Panc1 (cell line): ENCODE data around the gene PRKAG2. TPM values are rescaled to one million over a fixed set of nuclear protein-coding genes. Genes with fewer than 3 reads are reported as not detected.

ENCODE experiments used
- ATAC-seq: fragments of 200-7000 bp; cut with Tn5 transposase; 2 replicates; pipeline ENCODE4 v1.9.1; 2020; ENCODE audit warnings: mild to moderate bottlenecking, moderate library complexity
- BruUV-seq: library from RNA; stranded (reverse); fragments of 400-500 nt; replicated peaks from 2 replicates; lab custom pipeline; 2021; lab: Mats Ljungman, UMichigan
- CTCF ChIA-PET: fragments of 300-600 bp; sonication (Branson Sonifier 250); formaldehyde crosslinking; loops from one replicate; lab custom pipeline; 2022; ENCODE audit warnings: antibody characterized with exemption; lab: Charles Lee
- POLR2A ChIA-PET: fragments of 300-600 bp; sonication (Branson Sonifier 250); formaldehyde crosslinking; loops from one replicate; lab custom pipeline; 2022; ENCODE audit warnings: antibody characterized with exemption; lab: Charles Lee
- DNase-seq: peaks from one replicate; pipeline ENCODE4 v3.0.0-alpha.2; 2010; ENCODE audit warnings: low read depth, low spot score
- H3K27ac ChIP-seq: 2 replicates; pipeline ENCODE4 v1.5.1; 2011; ENCODE audit warnings: mild to moderate bottlenecking, low read length, inconsistent platforms
- H3K27me3 ChIP-seq: fragments of 200-500 bp; sonication (Bioruptor generic); 2 replicates; pipeline ENCODE4 v1.6.0; 2014; ENCODE audit warnings: low read length, inconsistent platforms; ENCODE audit not compliant: control insufficient read depth, insufficient read depth
- H3K36me3 ChIP-seq: fragments of 200-500 bp; sonication (Bioruptor generic); 2 replicates; pipeline ENCODE4 v1.5.1; 2014; ENCODE audit warnings: inconsistent platforms, mild to moderate bottlenecking, low read length, moderate library complexity; ENCODE audit not compliant: control insufficient read depth, insufficient read depth
- H3K4me1 ChIP-seq: 2 replicates; pipeline ENCODE4 v1.5.1; 2011; ENCODE audit warnings: inconsistent platforms, mild to moderate bottlenecking, low read length, moderate library complexity; ENCODE audit not compliant: control insufficient read depth, insufficient read depth
- H3K4me3 ChIP-seq, 2 experiments: 2 replicates each; pipeline ENCODE4 v1.5.1; 2011 to 2012; ENCODE audit warnings: low read depth in 2 of 2, low read length in 2 of 2, mild to moderate bottlenecking in 2 of 2, inconsistent platforms in 1 of 2, moderate library complexity in 1 of 2
- H3K9me3 ChIP-seq: fragments of 200-500 bp; sonication (Bioruptor generic); 2 replicates; pipeline ENCODE4 v1.5.1; 2014; ENCODE audit warnings: low read depth, mild to moderate bottlenecking, inconsistent platforms, low read length, moderate library complexity; ENCODE audit not compliant: control insufficient read depth, insufficient read depth
- POLR2AphosphoS5 ChIP-seq: IDR thresholded peaks from 2 replicates; pipeline ENCODE4 v1.6.1; 2012; ENCODE audit warnings: mild to moderate bottlenecking, low read depth, low read length, moderate library complexity
- REST ChIP-seq, 2 experiments: IDR thresholded peaks; 2 replicates each; pipeline ENCODE4 v1.6.1; 2011 to 2012; ENCODE audit warnings: low read depth in 2 of 2, control low read depth in 1 of 2, low read length in 1 of 2, mild to moderate bottlenecking in 1 of 2, moderate library complexity in 1 of 2; ENCODE audit not compliant: insufficient read depth in 1 of 2
- SIN3A ChIP-seq: IDR thresholded peaks from 2 replicates; pipeline ENCODE4 v1.6.1; 2012; ENCODE audit warnings: low read depth, mild to moderate bottlenecking, low read length, moderate library complexity, borderline replicate concordance; ENCODE audit not compliant: insufficient read depth
- TCF7L2 ChIP-seq: IDR thresholded peaks from 2 replicates; pipeline ENCODE4 v1.6.1; 2011; ENCODE audit warnings: mild to moderate bottlenecking, low read depth, low read length, inconsistent platforms
- in situ Hi-C: cut with HindIII; loops from 2 replicates; pipeline ENCODE4 v1.10.0; 2016; ENCODE audit warnings: low sequenced_read_pairs, low pct_unique_long_range_greater_than_20kb
- intact Hi-C: fragments of 100-400 bp; cut with micrococcal nuclease; formaldehyde crosslinking; loops from one replicate; pipeline ENCODE4 v1.10.0; 2022; ENCODE audit not compliant: unreplicated experiment
- total RNA-seq: library from RNA; stranded (reverse); gene quantifications from one replicate; pipeline ENCODE4 v1.2.1, GENCODE V29; 2021; ENCODE audit not compliant: unreplicated experiment
- TF ChIP-seq, protein P1 (sequence below): fragments of 450-650 bp; IDR thresholded peaks from 2 replicates; pipeline ENCODE4 v1.5.1; 2017; ENCODE audit warnings: mild to moderate bottlenecking

Gene PRKAG2
- total RNA-seq, 1 experiment from 2014 or later = 71.6 TPM

GRCh38 chr7:151518105-151518946, 358.6 kb downstream of the PRKAG2 start:
- intact Hi-C loops = loop anchor here (5.0 kb wide), 1 partner anchor 56 kb away; no protein-coding TSS in a partner anchor

DNA sequence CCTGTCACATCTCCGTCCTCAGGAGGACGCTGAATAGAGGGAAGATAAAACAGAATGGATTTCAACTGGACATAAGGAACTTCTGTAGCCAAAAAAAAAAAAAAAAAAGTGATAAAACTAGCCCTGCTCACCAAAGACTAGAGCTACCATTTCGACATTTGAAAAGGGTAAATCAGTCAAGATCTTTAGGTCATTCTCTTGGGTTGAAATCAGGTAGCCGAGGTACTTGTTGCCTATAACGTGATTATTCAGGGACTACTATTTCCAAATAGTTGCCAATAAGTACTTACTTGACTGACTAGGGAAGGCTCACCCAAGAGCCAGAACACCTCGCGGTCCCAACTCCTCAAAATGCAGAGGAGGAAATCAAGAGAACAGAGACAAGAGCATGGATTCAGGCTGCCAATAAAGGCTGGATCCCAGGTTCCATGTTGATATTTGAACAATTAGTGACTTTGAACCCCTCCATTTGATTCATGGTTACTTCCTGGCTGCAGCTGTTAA, 359.3 kb downstream of the PRKAG2 start:
- no peak for TF ChIP-seq REST (IDR thresholded peaks at IDR 0.05; ENCODE audit: insufficient read depth in 1 of 2, low read depth in 2 of 2, low read length in 1 of 2)
- TF ChIP-seq SIN3A = 0 out of 2 replicates have a peak, but pooled peaks have one; percentile 1
- Histone ChIP-seq H3K4me3 (peak overlapping the region; percentile 85 to 99), H3K9me3 (no peaks in the 10 kb centered on the region), H3K27me3 (no peaks in the 10 kb centered on the region), H3K27ac (peak overlapping the region; percentile 99), H3K36me3 (peaks cover 3% of the 10 kb centered on the region; the same call in 1 of the 2 replicates), H3K4me1 (peaks cover 43% of the 10 kb centered on the region)
- intact Hi-C loops = loop anchor here (5.0 kb wide), 1 partner anchor 55 kb away; no protein-coding TSS in a partner anchor
- ChIA-PET POLR2A (interaction anchor here (0.8 kb wide), 1 partner anchor 9 kb away, joined by 4 read pairs; no protein-coding TSS in a partner anchor), CTCF (no interaction called here)
- ATAC-seq = no peak
- in situ Hi-C loops = no loop called here
- no peak for DNase-seq
- BruUV-seq = no TSS peak

More at GRCh38 chr7:151518105-151518946, 358.6 kb downstream of the PRKAG2 start:
- CTCF ChIA-PET = no interaction called here
- in situ Hi-C loops = no loop called here
- peak overlapping the region; percentile 85 to 99 for H3K4me3 ChIP-seq
- DNase-seq (no peak), ATAC-seq (no peak)
- H3K9me3 ChIP-seq = no peaks in the 10 kb centered on the region
- POLR2A ChIA-PET = no interaction called here
- TSS peak; percentile 59 for BruUV-seq
- peaks cover 3% of the 10 kb centered on the region; the same call in 1 of the 2 replicates for H3K36me3 ChIP-seq
- H3K4me1 ChIP-seq = peaks cover 37% of the 10 kb centered on the region
- H3K27ac ChIP-seq = peak overlapping the region; percentile 99
- no peaks in the 10 kb centered on the region for H3K27me3 ChIP-seq
- TF ChIP-seq SIN3A = 0 out of 2 replicates have a peak, but pooled peaks have one; percentile 19
- TF ChIP-seq POLR2AphosphoS5 = no peak

DNA sequence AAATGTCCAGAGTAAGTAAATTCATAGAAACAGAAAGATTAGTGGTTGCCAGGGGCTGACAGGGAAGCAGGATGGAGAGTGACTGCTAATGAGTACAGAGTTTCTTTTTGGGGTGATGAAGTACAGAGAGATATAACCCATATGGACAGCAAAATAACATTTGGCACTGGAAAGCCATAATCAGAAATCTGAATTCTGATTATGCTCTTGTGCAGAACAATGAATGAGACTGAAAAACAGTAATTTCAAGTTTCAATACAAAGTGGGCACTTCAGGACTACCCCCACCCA, 361.7 kb downstream of the PRKAG2 start:
- H3K4me3 ChIP-seq = no peak overlapping the region
- ATAC-seq (no peak), DNase-seq (no peak)
- no peak for TF ChIP-seq REST (IDR thresholded peaks at IDR 0.05; ENCODE audit: insufficient read depth in 1 of 2, low read depth in 2 of 2, low read length in 1 of 2)
- TF ChIP-seq POLR2AphosphoS5 = no peak
- TF ChIP-seq SIN3A = no peak
- TF ChIP-seq, protein P1, sequence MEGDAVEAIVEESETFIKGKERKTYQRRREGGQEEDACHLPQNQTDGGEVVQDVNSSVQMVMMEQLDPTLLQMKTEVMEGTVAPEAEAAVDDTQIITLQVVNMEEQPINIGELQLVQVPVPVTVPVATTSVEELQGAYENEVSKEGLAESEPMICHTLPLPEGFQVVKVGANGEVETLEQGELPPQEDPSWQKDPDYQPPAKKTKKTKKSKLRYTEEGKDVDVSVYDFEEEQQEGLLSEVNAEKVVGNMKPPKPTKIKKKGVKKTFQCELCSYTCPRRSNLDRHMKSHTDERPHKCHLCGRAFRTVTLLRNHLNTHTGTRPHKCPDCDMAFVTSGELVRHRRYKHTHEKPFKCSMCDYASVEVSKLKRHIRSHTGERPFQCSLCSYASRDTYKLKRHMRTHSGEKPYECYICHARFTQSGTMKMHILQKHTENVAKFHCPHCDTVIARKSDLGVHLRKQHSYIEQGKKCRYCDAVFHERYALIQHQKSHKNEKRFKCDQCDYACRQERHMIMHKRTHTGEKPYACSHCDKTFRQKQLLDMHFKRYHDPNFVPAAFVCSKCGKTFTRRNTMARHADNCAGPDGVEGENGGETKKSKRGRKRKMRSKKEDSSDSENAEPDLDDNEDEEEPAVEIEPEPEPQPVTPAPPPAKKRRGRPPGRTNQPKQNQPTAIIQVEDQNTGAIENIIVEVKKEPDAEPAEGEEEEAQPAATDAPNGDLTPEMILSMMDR = no peak
- TF ChIP-seq TCF7L2 = no peak
- H3K9me3 ChIP-seq = no peaks in the 10 kb centered on the region
- intact Hi-C loops = loop anchor here (5.0 kb wide), 1 partner anchor 53 kb away; no protein-coding TSS in a partner anchor
- ChIA-PET POLR2A (interaction anchor here (0.5 kb wide), 1 partner anchor 167 kb away, joined by 7 read pairs; no protein-coding TSS in a partner anchor), CTCF (no interaction called here)
- peak overlapping the region; percentile 78 for H3K27ac ChIP-seq
- in situ Hi-C loops = no loop called here
- no peaks in the 10 kb centered on the region for H3K27me3 ChIP-seq
- H3K4me1 ChIP-seq = peaks cover 56% of the 10 kb centered on the region
- no TSS peak for BruUV-seq
- H3K36me3 ChIP-seq = peaks cover 3% of the 10 kb centered on the region; the same call in 1 of the 2 replicates
